ENCODE results near the gene TNFRSF25. TPM values are rescaled to one million over a fixed set of nuclear protein-coding genes. Genes with fewer than 3 reads are reported as not detected.

TNFRSF25 gene
- total RNA-seq, 1 donor from 2014 or later = 104 TPM

DNA sequence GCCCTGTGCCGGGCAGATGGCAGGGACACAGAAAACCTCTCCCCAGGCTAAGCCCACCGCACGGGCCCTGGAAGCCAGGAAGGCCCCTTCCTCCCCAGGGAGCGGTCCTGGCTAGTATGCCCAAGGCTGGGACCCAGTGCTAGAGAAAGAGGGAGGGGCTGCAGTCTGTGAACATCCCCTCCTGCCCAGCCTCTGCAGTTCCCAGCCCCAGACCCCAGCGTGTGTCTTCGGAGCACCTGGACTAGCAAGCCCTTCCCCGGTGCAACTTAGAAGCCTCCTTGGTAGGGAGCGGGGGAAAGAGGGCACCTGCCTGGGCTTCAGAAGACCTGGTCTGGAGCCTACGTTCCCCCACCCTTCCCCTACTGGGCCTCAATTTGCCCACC, 23.4 kb upstream of the TNFRSF25 start:
- intact Hi-C loops (cut with micrococcal nuclease) = no loop called here

DNA sequence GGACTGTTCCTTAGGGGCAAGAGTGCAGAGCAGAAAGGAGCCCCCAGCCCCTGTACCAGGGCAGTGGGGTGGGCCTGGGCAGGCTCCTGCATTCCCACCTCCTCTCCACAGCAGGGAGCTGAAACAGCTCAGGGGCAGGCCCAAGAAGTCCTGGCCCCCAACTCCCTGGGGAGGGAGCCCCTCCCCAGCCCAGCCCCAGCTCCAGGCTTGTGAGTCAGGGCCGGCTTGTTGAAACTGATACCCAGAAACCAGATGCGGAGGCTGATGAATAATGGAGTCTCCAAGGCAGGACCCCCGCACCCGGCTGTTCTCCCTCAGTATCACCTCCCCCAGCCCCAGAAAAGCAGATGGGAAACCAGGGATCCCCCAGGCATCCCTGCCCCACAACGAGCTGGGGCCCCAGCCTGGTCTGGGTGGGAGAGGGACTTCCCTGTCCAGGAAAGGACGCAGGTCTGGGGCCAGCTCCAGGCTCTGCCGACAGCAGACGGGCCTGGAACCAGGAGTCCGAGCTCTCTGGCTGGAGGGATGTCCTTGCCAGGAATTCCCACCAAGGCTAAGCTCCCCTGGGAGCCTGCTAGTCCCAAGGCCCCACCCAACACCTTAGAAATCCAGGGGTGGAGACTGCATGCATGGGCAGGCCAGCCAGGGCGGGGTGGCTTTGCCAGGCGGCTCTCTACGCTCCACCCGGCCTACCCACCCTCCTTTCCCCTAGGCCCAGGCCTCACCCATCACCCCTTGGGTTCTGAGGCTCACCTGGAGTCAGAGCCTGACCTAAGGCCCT, 22.8 kb upstream of the TNFRSF25 start:
- intact Hi-C loops (cut with micrococcal nuclease) = no loop called here

DNA sequence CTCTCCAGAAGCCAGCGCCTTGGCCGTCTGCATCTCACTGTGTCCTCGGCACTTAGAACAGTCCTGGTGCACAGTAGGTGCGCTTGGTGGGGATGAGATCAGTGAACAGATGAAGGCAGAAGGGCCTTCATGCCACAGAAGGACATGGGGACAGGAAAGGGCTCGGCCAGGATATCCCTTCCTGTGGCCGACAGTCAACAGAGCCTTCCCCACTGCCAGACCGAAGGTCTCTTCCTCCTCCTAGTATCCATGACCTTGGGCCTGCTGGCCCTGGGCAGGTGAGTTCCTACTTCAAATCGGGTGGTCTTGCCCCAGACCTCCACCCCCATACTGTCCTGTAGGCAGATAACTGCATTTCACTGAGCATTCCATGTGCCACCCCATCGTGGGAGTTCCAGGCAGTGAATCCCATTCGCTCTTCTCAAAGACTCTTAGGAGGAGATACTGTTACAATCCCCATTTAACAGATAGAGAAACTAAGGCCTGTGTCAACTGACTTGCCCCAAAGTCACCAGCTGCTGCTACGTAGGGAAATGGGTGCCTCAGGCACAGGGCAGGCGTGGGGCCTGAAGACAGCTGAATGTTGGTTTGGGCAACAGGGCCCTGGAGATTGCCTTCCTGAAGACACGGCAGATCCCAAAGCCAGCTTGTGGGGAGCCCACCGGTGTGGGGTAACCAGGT, 22.0 kb upstream of the TNFRSF25 start:
- intact Hi-C loops (cut with micrococcal nuclease) = no loop called here

DNA sequence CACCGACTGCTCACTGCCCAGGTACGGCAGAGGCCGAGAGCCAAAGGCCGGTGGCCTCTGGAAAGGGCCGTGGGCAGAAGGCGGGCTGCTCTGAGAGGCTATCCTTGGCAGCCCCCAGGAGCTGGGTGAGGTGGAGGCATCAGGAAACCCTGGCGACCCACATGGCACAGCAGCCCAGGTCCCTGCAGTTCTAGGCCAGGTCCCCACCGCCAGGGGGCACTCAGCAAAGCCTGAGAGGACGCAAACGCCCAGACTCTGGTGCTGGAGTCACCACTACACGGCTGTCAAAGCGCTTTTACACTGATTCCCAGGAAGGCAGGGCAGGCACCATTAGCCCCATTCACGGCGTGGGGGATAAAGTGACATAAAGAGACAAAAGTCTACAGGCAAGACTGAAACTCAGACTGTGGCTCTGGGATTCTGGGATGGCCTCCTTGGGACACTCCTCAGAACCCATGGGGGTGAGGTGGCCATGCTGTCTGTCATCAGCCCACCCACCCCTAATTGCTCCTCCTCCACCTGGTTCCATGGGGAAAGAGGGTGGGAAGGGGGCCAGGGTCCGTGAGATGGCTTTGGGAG, 20.5 kb upstream of the TNFRSF25 start:
- intact Hi-C loops (cut with micrococcal nuclease) = loop anchor here (1.0 kb wide), 2 partner anchors 68 to 160 kb away; partner anchors contain the start of gene NOL9

DNA sequence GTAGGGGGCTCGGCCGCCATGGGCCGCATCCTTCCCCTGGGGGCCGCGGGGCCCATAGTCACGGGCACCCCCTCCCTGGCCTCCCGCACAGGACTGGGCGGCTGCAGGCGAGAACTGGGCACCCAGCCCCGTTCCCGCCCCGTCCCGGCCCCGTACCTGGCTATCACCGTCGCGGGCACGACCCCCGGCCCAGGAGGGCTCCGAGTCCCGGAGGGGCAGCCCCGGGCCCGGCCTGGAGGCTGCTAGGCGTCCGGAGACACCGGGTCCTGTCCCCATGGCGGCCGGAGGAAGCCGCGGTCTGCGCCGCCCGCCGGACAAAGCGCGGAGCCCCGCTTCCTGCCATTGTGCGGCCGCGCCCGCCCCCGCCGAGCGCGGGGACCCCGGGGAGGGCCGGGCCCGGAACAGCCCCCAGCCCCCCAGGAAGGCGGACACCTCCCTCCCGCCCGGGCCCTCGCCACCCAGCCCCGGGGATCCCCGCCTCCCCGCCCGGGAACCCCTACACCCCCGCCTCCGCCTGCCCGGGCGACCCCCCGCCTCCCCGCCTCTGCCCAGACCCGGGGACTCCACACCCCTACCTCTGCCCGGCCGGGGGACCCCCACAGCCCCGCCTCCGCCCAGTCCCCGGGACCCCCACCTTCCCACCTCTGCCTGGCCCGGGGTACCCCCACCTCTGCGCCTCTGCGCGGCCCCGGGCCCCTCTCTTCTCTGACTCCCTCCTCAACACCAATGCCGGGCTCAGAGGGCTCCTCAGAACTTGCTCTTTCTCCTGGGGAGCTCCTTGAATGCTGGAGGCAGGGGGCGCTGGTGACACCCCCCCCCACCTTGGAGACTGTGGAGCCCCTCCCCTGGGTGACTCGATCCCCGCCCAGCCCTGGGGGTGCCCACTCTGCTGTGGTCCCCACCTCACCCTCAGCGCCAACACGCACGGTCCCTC, 19.5 kb upstream of the TNFRSF25 start:
- intact Hi-C loops (cut with micrococcal nuclease) = loop anchor here (1.0 kb wide), 2 partner anchors 69 to 161 kb away; partner anchors contain the start of gene NOL9

DNA sequence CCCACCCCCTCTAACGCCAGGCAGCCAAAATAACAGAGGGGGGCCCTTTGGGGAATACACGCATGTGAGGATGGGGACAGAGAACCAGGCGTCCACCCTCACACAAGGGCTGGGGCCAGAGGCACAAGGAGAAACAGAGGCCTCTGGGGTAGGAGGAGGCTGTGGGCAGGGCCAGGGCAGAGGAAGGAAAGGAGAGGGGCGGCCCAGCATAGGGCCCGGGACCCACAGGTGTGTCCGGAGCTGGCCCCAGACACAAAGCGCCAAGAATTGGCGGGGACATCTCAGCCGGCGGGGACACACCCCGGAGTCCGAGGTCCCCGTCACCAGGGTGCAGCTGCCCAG, 18.8 kb upstream of the TNFRSF25 start:
- intact Hi-C loops (cut with micrococcal nuclease) = no loop called here

DNA sequence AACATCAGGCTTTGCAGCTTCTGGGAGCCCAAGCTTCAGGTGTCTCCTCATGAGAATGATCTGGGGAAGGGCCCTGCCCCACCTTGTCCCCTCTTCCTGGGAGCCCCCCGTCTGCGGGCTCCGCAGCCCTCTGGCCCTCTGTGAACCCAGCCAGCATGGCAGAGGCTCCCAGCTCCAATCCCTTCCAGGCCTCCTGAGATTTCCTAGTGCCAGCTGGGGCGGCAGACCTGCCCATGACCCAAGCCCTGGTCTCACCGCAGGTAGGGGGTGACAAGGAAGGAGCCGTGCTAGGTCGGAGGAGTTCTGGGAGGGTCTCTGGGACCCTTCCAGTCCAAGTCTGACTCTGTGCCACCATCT, 17.8 kb upstream of the TNFRSF25 start:
- intact Hi-C loops (cut with micrococcal nuclease) = no loop called here

DNA sequence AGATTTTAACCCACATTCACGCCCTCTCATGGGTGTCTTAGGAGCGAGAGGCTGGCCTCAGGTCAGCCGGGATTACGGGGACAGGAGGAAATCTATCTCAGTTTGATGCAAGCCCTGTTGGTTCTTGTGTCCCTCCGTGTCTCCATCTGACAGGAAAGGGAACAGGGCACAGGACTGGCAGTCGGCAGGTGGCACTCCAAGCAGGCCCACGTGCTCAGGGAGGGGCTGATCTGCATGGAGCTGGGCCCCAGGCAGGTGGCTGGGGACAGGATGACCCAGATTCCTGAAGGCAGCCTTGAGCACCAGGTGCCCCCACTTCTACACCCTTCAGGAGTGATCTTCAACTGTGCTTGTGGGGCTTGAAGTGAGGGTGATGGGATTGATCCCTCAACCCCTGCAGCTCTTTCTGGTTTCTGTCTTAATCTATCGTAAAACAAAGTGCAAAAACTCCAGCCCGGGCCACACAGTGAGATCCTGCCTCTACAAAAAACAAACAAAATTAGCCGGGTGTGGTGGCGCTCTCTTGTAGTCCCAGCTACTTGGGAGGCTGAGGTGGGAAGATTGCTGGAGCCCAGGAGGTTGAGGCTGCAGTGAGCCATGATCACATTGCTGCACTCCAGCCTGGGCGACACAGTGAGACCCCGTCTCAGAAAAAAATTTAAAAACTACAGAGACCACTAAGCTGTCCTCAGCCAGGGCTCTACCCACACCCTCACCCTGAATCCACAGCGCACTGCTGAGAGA, 17.2 kb upstream of the TNFRSF25 start:
- intact Hi-C loops (cut with micrococcal nuclease) = no loop called here

DNA sequence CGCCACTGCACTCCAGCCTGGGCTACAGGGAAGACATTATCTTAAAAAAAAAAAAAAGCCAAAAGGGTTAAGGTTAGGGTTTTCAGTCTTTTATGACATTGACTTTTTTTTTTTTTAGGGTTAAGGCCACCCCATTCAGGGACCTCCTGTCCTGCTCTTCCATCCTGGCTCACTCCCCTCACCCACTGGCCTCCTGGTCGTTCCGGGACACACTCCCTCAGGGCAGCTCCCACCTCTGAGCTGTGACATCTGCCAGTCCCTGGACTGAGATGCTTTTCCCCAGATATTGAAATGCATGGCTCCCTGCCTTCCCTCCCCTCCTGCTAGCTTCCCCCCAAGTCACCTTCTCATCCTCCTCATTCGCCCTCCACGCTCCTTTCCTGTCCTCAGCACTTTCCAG, 15.8 kb upstream of the TNFRSF25 start:
- intact Hi-C loops (cut with micrococcal nuclease) = no loop called here

DNA sequence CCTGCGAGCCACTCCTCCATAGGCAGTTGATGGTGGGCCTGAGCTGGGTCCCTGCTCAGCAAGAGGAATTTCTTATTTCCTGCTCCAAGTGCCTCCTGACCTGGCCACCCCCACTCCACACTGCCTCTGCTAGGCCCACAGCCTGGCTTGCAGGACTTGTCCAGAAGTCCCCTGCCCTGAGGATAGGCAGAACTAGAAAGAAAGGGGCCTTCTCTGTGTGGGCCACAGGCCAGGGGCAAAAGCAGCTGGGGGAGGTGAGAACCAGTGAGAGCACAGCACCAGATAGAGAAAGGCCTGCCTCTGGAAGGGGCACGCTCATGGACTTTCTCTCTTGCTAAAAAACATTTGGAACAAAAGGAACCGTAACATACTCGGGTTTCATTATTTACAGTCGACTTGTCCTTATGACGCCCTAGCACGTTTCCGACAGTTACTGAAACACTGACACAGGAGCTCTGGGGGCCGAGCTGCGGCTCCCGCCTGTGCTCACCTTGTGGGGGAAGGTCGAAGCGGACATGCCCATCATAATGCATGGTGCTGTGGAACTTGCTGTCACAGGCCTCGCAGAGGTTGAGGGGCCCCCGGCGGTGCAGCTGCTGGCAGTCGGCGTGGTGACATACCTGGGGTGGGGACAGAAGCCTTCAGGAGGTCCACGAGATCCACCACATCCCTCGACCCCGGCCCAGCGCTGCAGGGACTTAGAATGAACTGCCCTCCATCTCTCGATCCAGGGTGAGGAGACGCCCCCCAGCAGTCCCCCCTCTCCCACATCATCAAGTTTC, 11.3 kb upstream of the TNFRSF25 start:
- intact Hi-C loops (cut with micrococcal nuclease) = no loop called here

DNA sequence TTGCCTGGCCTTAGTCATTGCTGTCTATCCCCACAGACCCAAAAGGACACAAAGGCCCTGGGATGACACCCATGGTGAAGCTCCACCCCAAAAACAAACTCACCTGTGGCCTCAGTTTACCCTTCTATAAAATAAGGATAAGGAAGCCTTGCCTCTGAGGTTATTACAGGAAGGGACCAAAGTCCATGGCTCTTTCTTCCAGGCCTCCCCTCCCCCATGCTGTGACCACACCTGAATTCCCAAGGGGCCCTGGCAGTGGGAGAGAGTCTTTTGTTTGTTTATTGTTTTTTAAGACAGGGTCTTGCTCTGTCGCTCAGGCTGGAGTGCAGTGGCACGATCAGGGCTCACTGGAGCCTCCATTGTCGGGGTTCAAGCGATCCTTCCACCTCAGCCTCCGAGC, 10.5 kb upstream of the TNFRSF25 start:
- intact Hi-C loops (cut with micrococcal nuclease) = no loop called here

DNA sequence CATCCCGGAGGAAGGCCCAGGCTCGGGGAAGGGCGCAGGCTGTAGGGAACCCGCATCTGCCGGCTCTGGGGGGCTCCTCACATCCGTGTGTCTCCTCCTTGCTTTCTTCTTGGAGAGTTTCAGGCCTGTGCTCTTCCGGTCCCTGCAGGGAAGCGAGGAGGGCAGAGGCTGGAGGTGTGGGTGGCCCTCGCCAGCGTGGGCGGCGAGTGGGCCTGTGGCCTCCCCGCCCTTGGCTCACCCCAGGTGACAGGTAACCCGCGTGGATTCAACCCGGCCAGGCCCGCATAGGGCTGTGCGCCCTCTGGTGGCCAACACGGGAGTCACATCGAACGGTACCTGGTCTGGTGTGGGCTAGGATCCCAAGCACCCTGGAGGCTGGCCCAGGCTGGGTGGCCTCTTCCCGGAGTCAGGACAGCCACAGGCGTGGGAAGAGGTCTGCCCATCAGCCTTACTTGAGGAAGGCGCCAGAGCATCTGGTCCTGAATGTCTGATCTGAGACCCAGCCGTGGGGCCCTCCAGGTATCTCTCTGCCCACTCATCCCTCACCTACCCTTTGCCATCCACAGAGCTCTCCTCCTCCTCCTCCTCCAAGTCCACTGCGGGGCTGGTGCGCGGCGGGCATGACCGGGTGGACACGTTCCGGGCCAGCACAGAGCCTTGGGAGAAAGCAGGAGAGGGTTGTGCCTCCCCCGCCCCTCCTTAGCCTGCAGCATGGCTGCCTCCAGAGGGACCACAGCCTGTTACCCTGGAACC, 9.6 kb upstream of the TNFRSF25 start:
- intact Hi-C loops (cut with micrococcal nuclease) = loop anchor here (1.0 kb wide), 2 partner anchors 30 to 229 kb away; no protein-coding TSS in a partner anchor

DNA sequence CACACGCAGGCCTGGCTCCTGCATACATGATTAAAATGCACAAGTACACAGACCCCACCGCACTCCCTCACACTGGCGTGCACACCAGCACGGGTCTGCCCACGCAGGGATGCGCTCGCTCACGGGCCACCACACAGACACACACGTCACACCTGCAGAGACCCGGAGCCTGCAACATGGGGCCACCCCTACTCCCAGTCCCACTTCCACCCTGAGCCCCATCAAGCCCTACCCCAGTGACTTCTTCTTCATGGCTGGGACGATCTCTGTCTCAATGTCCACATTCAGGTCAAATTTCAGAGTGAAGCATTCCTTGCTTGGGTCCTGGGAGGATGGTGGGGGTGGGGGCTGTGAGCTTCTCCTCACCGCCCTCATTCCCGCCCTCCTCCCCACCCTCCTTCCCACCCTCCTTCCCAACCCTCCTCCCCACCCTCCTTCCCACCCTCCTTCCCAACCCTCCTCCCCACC, 8.9 kb upstream of the TNFRSF25 start:
- intact Hi-C loops (cut with micrococcal nuclease) = loop anchor here (1.0 kb wide), 2 partner anchors 30 to 229 kb away; no protein-coding TSS in a partner anchor

DNA sequence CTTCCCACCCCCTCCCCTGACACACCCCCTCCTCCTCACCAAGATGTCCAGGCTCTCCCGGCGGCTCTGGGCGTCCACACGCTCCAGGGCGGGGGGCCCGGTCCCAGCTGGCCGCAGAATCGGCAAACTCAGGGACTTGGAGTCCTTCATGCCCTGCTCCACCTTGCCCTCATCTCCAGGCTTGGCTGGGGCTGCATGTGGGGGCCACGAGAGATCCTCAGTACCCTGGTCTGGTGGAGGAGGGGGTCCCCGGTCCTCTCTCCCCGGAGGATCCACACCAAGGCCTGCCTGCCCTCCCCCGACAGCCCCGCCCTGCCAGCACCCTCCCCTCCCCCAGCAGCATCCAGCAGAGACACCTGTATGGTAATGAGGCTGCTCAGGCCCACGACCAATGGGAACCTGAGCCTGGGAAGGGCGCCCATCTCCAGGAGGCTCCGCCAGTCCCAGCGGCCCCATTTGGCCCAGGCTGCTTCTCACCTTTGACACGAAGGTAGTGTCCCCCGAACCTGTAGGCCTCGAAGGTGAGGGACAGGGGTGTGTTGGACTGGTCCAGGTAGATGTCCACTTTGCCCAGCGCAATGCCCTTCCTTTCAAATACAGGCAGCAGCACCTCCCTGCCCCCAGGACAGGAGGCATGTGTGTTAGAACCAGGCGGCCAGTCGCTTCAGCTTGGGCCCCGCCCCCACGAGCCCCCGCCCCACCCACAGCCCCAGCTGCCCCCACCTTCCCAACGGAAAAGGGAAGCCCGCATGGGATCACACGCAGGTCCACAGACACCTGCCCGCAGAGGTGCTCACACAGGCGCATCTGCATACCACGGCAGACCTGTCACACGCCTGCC, 8.2 kb upstream of the TNFRSF25 start:
- intact Hi-C loops (cut with micrococcal nuclease) = no loop called here

DNA sequence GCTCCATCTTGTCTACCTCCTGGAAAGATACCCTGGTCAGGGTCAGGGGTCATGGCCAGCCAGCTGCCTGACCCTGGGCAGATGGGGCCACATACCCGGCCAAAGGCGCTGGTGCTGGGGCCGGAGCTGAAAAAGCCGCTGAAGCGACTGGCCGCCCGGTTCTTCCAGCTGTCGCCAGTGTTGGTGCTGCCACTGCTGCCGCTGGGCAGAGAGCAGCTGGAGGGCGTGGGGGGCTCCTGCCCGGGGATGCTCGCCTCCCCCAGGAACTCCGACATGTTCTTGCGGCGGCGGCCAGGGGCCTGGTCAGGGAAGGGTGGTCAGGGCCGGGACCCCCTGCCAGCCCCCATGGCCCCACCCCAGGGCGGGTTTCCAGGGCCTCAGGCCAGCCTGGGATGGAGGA, 7.2 kb upstream of the TNFRSF25 start:
- intact Hi-C loops (cut with micrococcal nuclease) = no loop called here

DNA sequence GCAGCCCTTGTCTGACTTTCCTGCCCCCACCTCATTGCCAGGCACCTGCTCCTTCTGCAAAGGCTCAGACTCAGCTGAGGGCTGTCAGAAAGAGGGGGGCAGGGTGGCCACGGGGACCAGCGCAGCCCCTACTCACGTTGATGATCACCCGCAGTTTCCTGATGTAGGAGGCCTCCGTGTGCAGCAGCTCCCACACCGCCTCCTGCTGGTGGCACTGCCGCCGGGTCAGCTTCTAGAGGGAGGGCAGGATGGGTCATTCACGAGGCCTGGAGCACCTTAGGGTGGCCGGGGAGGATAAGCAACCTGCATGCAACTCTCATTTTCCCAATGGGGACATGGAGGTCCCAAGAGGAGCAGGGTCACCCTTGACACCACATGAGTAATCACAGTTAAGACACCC, 6.4 kb upstream of the TNFRSF25 start:
- intact Hi-C loops (cut with micrococcal nuclease) = no loop called here

DNA sequence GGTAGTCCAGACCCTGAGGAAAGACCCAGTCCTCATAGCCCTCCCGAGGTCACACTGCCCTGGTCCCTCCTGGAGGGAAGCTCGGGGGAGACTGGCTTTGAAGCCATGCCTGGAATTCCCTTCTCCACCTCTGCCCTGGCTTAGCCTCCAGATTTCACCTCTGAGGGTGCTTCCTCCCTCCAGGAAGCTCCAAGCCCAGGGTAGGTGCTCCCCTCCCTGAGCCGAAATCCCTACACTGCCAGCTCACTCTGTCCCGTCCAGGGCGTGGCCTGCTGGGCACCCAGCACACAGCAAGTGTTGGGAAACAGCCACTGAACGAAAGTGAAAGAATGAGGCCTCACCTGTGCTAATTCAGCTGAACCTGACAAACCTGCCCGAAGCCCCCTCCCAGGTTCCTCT, 6.0 kb upstream of the TNFRSF25 start:
- intact Hi-C loops (cut with micrococcal nuclease) = no loop called here

All from T-helper 2 cell treated with Interferon-gamma antibody and Interleukin-4, amounts not matched to agents 100 ng/mL and 5 ng/mL, for 36 hours (primary cell).